A549 (cell line): Measurements from ENCODE around the gene EIF4B.

ENCODE experiments used
- HOXA7 ChIP-seq: fragments of 250-450 bp; sonication (Bioruptor Pico); IDR thresholded peaks from 2 replicates; pipeline ENCODE4 v1.5.0; 2020; ENCODE audit warnings: mild to moderate bottlenecking, moderate library complexity
- KDM1A ChIP-seq: fragments of 200-600 bp; sonication (generic); IDR thresholded peaks from 2 replicates; pipeline ENCODE4 v1.6.1; 2016; ENCODE audit warnings: low read depth, mild to moderate bottlenecking
- POLR2A ChIP-seq: IDR thresholded peaks from 2 replicates; pipeline ENCODE4 v1.6.1; 2012; ENCODE audit warnings: mild to moderate bottlenecking, low read length
- RAD21 ChIP-seq, 2 experiments: fragments of >200 bp in 1 of 2; sonication (Bioruptor Twin) in 1 of 2; formaldehyde crosslinking in 1 of 2; IDR thresholded peaks in 1 of 2; conservative IDR thresholded peaks in 1 of 2; 2 replicates in 1 of 2; 3 replicates in 1 of 2; pipeline ENCODE4 v1.6.1; 2012 to 2018; ENCODE audit warnings: inconsistent platforms in 1 of 2
- REST ChIP-seq: fragments of 200-600 bp; sonication (generic); IDR thresholded peaks from 2 replicates; pipeline ENCODE4 v1.6.1; 2016; ENCODE audit warnings: antibody characterized with exemption, mild to moderate bottlenecking, moderate library complexity

GRCh38 chr12:53074283-53074998 lies 68.2 kb downstream of the EIF4B start:
- no peak for TF ChIP-seq KDM1A
- TF ChIP-seq REST: no peak
- no peak for TF ChIP-seq HOXA7 (CRISPR knock-in tag)
- no peak for TF ChIP-seq POLR2A
- no peak for TF ChIP-seq RAD21 (conservative IDR thresholded peaks at IDR 0.05 in 1 of 2, IDR thresholded peaks at IDR 0.05 in 1 of 2)
